ENCODE measurements around the gene MRPL38. TPM values are rescaled to one million over a fixed set of nuclear protein-coding genes. Genes with fewer than 3 reads are reported as not detected.

Gene MRPL38
- total and polyA plus RNA-seq, 2 of the 8 experiments (the other 6 are each of a cell fraction or from before 2014, with no cell fraction given), result 78.4 to 125 TPM

- TF ChIP-seq, protein P1, sequence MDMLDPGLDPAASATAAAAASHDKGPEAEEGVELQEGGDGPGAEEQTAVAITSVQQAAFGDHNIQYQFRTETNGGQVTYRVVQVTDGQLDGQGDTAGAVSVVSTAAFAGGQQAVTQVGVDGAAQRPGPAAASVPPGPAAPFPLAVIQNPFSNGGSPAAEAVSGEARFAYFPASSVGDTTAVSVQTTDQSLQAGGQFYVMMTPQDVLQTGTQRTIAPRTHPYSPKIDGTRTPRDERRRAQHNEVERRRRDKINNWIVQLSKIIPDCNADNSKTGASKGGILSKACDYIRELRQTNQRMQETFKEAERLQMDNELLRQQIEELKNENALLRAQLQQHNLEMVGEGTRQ (IDR thresholded peaks at IDR 0.05; ENCODE audit: low read length), result no peak
- TF ChIP-seq RNF2 (IDR thresholded peaks at IDR 0.05; ENCODE audit: borderline replicate concordance, low read depth, low read length, missing control alignments, poor library complexity, severe bottlenecking), result no peak
- TF ChIP-seq CREB1 (IDR thresholded peaks at IDR 0.05), result 0 out of 2 replicates have a peak, but pooled peaks have one; percentile 12
- TF ChIP-seq RXRA (IDR thresholded peaks at IDR 0.05; ENCODE audit: insufficient read depth, low read depth, low read length), result no peak
- TF ChIP-seq CBX5 (IDR thresholded peaks at IDR 0.05; ENCODE audit: low read depth, low read length), result no peak
- no peak for TF ChIP-seq SUZ12 (IDR thresholded peaks at IDR 0.05; ENCODE audit: low read length)
- TF ChIP-seq FOSL1 (IDR thresholded peaks at IDR 0.05; ENCODE audit: insufficient read depth, low read depth, low read length), result no peak
- no peak for TF ChIP-seq CBX8 (IDR thresholded peaks at IDR 0.05; ENCODE audit: borderline replicate concordance, low read depth, low read length)
- no peak for TF ChIP-seq MAFK (IDR thresholded peaks at IDR 0.05; ENCODE audit: low read depth, low read length)
- TF ChIP-seq CTBP2 (IDR thresholded peaks at IDR 0.05; ENCODE audit: borderline replicate concordance, insufficient read depth, insufficient read length, low read length), result no peak
- TF ChIP-seq, protein P2, sequence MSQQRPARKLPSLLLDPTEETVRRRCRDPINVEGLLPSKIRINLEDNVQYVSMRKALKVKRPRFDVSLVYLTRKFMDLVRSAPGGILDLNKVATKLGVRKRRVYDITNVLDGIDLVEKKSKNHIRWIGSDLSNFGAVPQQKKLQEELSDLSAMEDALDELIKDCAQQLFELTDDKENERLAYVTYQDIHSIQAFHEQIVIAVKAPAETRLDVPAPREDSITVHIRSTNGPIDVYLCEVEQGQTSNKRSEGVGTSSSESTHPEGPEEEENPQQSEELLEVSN (IDR thresholded peaks at IDR 0.05), result peak; percentile 85
- peak; percentile 82 to 98 for TF ChIP-seq SIN3A (conservative IDR thresholded peaks at IDR 0.05 in 1 of 2, IDR thresholded peaks at IDR 0.05 in 1 of 2; ENCODE audit: low read depth in 1 of 2, low read length in 2 of 2)
- no peak for TF ChIP-seq HDAC2 (IDR thresholded peaks at IDR 0.05; ENCODE audit: borderline replicate concordance in 1 of 2, low read depth in 2 of 2, low read length in 2 of 2)
- TF ChIP-seq CHD2 (IDR thresholded peaks at IDR 0.05; ENCODE audit: low read length), result no peak
- TF ChIP-seq GABPA (IDR thresholded peaks at IDR 0.05; ENCODE audit: borderline replicate concordance, insufficient read depth, low read length), result no peak; the same call in 1 of the 2 replicates
- TF ChIP-seq POLR2AphosphoS5 (IDR thresholded peaks at IDR 0.05; ENCODE audit: low read depth, low read length), result peak; percentile 83
- no peak for TF ChIP-seq ZNF274 (IDR thresholded peaks at IDR 0.05; ENCODE audit: borderline replicate concordance, extremely low read depth, low read length)
- TF ChIP-seq TBP (IDR thresholded peaks at IDR 0.05; ENCODE audit: low read depth, low read length), result peak; percentile 80
- peak; percentile 95 for TF ChIP-seq TAF1 (IDR thresholded peaks at IDR 0.05; ENCODE audit: low read depth, low read length)
- TF ChIP-seq RBBP5 (IDR thresholded peaks at IDR 0.05; ENCODE audit: borderline replicate concordance, low read depth, low read length), result no peak; the same call in 1 of the 2 replicates
- TF ChIP-seq SIX5 (IDR thresholded peaks at IDR 0.05; ENCODE audit: low read depth, low read length), result peak; percentile 67
- TF ChIP-seq EGR1 (IDR thresholded peaks at IDR 0.05; ENCODE audit: borderline replicate concordance, low read depth, low read length), result no peak
Observed at GRCh38 chr17:75940727-75941441, 36.2 kb upstream of the MRPL38 start, which contains the start of gene FBF1 (continued).
